ENCODE results near the gene NPLOC4. TPM values are rescaled to one million over a fixed set of nuclear protein-coding genes. Genes with fewer than 3 reads are reported as not detected.

Gene NPLOC4
- total and polyA plus RNA-seq, 12 donors = 41.7 to 140 (median 80.3) TPM

GRCh38 chr17:81538651-81539570, 98.0 kb downstream of the NPLOC4 start:
- TF ChIP-seq POLR2A (IDR thresholded peaks at IDR 0.05) (no peak), CTCF (IDR thresholded peaks at IDR 0.05) (no peak)
- H3K4me3 ChIP-seq = no peak overlapping the region
- peaks cover 0 to 30% of the 10 kb centered on the region in 2 donors for H3K36me3 ChIP-seq (replicated peaks in 1 of 2)
- H3K27ac ChIP-seq = no peak overlapping the region
- peaks cover 21% of the 10 kb centered on the region for H3K27me3 ChIP-seq
- H3K4me1 ChIP-seq (replicated peaks in 1 of 2) = peaks cover 0 to 14% of the 10 kb centered on the region in 2 donors
- WGBS, 4 donors = 91 to 95% (median 93%) methylated on average over 10 to 26 of the region's 26 CpGs
- DNase-seq = no peak
- no peaks in the 10 kb centered on the region for H3K9me3 ChIP-seq (replicated peaks in 1 of 3)
- intact Hi-C loops (cut with DNase I) = no loop called here

- H3K36me3 ChIP-seq (replicated peaks in 1 of 2) = peaks cover 0 to 21% of the 10 kb centered on the region in 2 donors
- no peak for TF ChIP-seq POLR2A (IDR thresholded peaks at IDR 0.05)
- no peak for TF ChIP-seq CTCF (IDR thresholded peaks at IDR 0.05)
- peaks cover 0 to 14% of the 10 kb centered on the region in 2 donors for H3K4me1 ChIP-seq (replicated peaks in 1 of 2)
- H3K27ac ChIP-seq = no peak overlapping the region
- 78 to 81% (median 79%) methylated on average over 18 to 26 of the region's 26 CpGs for WGBS, 4 donors
- H3K27me3 ChIP-seq = peaks cover 21% of the 10 kb centered on the region
- H3K4me3 ChIP-seq = no peak overlapping the region
- H3K9me3 ChIP-seq (replicated peaks in 1 of 3) = no peaks in the 10 kb centered on the region
- intact Hi-C loops (cut with DNase I) = no loop called here
- DNase-seq = no peak
Observed at GRCh38 chr17:81537856-81538555, 98.9 kb downstream of the NPLOC4 start.

- H3K4me3 ChIP-seq = no peak overlapping the region
- TF ChIP-seq POLR2A (IDR thresholded peaks at IDR 0.05) (no peak), CTCF (IDR thresholded peaks at IDR 0.05) (peak; percentile 33 to 87 (median 66))
- no peaks in the 10 kb centered on the region for H3K9me3 ChIP-seq (replicated peaks in 1 of 3)
- no peak overlapping the region for H3K27ac ChIP-seq
- whole genome bisulfite sequencing, 4 donors = 0 to 11% (median 8%) methylated on average over 1 to 17 of the region's 17 CpGs
- H3K27me3 ChIP-seq = peaks cover 21% of the 10 kb centered on the region
- DNase-seq = peak in 5 of 7 donors; percentile 43 to 65 (median 53)
- H3K4me1 ChIP-seq (replicated peaks in 1 of 2) = peaks cover 0 to 14% of the 10 kb centered on the region in 2 donors
- H3K36me3 ChIP-seq (replicated peaks in 1 of 2) = peaks cover 0 to 16% of the 10 kb centered on the region in 2 donors
- intact Hi-C loops (cut with DNase I) = no loop called here
Observed at GRCh38 chr17:81537343-81537855, 99.5 kb downstream of the NPLOC4 start.
